Skeletal muscle cell (primary cell): Measurements from ENCODE around the gene SRC.
"Not testable (repeated sequence)": the region's sequence is repeated elsewhere in the genome, so short reads cannot be mapped to it uniquely, and the experiment has no call there.

Experiments used
- DNase-seq: peaks from one replicate; pipeline ENCODE4 v3.0.0-alpha.2; 2010; ENCODE audit warnings: low read depth
- H3K4me3 ChIP-seq: 2 replicates; pipeline ENCODE4 v1.5.1; 2011; ENCODE audit warnings: low read depth, mild to moderate bottlenecking, control low read depth, low read length, moderate library complexity

The SRC gene

DNA sequence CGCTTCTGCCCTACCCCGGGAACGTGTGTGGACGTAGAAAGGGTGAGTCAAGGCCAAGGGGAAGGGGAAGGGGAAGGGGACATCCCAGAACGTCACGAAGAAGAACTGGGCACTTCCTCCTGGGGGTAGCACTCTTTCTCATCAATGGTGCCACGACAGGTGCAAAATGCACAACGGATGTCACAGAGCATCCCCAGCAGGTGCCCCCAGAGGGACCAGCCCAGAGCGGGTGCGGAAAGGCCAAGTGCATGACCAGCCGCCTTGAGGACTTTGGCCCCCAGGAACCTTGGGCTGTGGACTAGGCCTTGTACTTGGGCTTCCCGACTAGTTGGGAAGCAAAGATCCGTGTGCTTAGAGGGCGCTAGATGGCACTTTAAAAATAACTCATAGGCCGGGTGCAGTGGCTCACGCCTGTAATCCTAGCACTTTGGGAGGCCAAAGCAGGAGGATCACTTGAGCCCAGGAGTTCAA lies 12.1 kb upstream of the SRC start:
- no peak overlapping the region for H3K4me3 ChIP-seq

DNA sequence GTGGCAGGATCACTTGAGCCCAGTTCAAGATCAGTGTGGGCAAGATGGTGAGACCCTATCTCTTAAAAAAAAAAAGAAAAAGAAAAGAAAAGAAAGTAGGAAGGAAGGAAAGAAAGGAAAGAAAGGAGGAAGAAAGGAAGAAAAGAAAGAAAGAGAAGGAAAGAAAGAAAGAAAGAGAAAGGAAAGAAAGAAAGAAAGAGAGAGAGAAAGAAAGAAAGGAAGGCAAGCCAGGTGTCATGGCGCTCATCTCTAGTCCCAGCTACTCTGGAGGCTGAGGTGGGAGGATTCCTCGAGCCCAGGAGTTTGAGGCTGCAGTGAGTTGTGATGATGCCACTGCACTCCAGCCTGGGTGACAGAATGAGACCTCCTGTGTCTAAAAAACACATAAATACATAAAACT lies 11.5 kb upstream of the SRC start:
- no peak for DNase-seq
- H3K4me3 ChIP-seq, result no peak overlapping the region

More for the DNA sequence above, 12.1 kb upstream of the SRC start:
- DNase-seq, result no peak

DNA sequence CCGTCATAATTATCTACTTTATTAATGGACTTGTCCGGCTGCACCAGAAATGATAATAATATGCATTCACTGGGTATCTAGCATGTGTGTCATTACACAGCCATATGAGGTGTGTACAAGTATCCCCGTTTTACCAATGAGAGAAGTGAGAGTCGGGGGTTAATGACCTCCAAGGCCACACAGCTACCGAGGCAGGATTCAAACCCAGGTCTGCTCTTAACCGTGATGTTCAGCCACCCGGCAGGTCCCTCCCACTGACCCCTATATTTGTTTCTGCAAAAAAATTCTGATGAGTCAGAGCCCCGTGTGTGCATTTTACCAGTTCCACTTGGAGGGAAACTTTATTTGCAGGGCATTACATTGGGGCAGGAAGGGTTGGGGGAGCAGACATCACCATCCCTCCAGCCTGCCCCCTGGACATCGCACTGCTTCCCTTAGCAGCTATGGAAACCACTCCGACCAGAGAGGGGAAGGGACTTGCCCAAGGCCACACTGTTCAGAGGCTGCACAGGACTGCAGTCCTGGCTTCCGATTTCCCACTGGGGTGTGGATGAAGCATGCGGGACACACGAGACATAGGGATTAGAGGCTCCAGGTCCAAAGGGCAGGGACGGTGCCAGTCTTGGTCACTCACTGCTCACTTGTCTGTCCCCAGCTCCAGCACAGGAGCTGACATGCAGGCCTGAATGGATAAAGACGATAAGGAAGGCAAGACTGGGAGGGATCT lies 10.1 kb upstream of the SRC start:
- no peak overlapping the region for H3K4me3 ChIP-seq
- no peak for DNase-seq

- no peak for DNase-seq
Observed at GRCh38 chr20:37336369-37337207, 9.4 kb upstream of the SRC start.

DNA sequence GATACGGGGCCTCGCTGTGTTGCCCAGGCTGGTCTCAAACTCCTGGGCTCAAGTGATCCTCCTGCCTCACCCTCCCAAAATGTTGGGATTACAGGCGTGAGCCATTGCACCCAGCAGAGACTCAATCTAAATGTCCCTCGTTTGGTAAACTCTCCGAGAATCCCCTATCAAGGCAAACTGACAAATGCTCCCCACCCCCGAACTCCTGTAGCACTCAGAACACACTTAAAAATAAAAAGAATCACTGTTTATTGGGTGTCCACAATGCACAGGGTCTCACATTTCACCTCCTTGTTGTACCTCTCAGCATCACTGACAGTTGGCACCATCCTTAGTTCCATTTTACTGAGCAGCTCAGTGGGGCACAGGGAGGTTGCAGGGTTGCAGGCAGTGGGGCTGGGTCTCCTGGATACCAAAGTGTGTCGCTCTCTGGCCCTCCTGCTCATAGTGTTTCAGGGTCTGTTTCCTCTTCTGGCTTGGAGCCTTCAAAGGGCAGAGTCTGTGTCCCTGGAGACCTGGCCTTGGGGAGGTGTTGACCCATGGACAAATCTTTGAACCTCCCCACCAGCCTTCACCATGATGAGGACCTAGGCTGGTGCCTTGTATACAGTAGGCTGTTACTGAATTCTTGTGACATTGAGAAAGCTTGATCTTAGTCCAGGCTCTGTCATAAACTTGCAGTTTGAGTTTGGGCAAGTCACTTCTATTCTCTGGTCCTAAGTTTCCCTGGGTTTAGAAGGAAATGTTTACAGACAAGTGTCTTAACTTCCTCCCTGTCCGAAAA lies 8.5 kb upstream of the SRC start:
- no peak overlapping the region for H3K4me3 ChIP-seq
- no peak for DNase-seq

More at GRCh38 chr20:37336369-37337207, 9.4 kb upstream of the SRC start:
- H3K4me3 ChIP-seq, result no peak overlapping the region

- H3K4me3 ChIP-seq, DNase-seq: not testable (repeated sequence)
Observed at GRCh38 chr20:37338380-37338779, 7.6 kb upstream of the SRC start.

GRCh38 chr20:37339208-37339607 lies 6.7 kb upstream of the SRC start:
- no peak overlapping the region for H3K4me3 ChIP-seq
- no peak for DNase-seq

GRCh38 chr20:37339764-37340109 lies 6.2 kb upstream of the SRC start:
- not testable (repeated sequence) for DNase-seq

GRCh38 chr20:37340998-37341397 lies 4.9 kb upstream of the SRC start:
- H3K4me3 ChIP-seq, result no peak overlapping the region

More at GRCh38 chr20:37339764-37340109, 6.2 kb upstream of the SRC start:
- H3K4me3 ChIP-seq, result not testable (repeated sequence)

DNA sequence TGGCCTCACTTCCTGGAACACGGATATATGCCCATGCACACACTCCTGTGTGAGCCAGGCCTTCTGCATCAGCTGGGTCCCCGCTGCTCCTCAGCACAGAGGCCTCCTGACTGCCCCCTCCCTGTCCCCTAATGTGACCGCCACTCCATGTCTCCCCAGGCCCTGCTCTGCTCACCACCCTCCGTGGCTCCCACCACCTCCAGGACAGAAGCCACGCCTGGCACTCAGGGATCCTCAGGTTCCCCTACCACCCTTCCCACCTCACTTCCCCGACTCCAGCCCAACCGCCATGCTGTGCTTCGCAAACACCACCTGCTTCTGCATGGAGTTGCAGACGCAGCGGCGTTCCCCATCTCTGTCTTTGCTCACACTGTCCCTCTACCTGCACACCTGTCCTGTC lies 4.3 kb upstream of the SRC start:
- H3K4me3 ChIP-seq, result no peak overlapping the region
- no peak for DNase-seq

More at GRCh38 chr20:37340998-37341397, 4.9 kb upstream of the SRC start:
- DNase-seq, result no peak

- DNase-seq, result no peak
- H3K4me3 ChIP-seq, result no peak overlapping the region
Observed at GRCh38 chr20:37342231-37343177, 3.4 kb upstream of the SRC start.

GRCh38 chr20:37343212-37343993 lies 2.5 kb upstream of the SRC start:
- H3K4me3 ChIP-seq, result no peak overlapping the region
- DNase-seq, result no peak

DNA sequence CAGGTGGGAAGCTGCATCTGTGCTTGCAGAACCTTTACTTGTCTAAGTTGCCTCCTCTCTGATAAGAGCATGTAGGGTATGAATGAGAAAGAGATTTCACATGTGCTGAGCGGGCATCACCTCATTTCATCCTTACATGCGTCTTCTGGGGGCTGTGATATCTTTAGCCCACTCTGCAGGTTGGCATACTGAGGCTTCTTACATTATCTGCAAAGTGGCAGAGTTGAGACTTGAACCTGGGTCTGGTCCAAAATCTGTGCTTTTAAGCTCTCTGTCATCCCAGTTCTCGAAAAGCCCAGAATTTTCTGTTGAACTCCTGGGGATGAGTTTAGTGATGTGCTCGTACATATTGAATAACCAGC lies 2.0 kb upstream of the SRC start:
- H3K4me3 ChIP-seq, result no peak overlapping the region
- no peak for DNase-seq

GRCh38 chr20:37344506-37345338 lies 1.2 kb upstream of the SRC start:
- peak overlapping the region; percentile 57 for H3K4me3 ChIP-seq
- no peak for DNase-seq

DNA sequence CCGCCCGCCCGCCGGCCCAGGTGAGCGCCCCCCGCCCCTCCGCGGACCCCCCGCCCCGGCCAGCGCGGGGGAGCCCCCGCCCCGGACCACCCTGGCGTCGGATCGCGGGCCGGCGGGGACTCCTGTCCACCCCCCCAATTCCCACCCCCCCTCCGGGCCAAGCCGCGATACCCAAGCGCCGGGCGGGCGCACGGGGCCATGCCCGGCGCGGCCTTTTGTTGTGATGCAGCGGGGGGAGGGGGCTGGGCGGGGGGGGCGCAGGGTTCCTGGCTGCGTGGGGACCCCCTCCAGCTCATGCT lies 245 bp downstream of the SRC start:
- H3K4me3 ChIP-seq, result peak overlapping the region; percentile 57

GRCh38 chr20:37346535-37347346 lies 801 bp downstream of the SRC start:
- peak overlapping the region; percentile 57 for H3K4me3 ChIP-seq
- DNase-seq, result no peak

More for the DNA sequence above, 245 bp downstream of the SRC start:
- DNase-seq, result no peak

GRCh38 chr20:37347347-37347823 lies 1.4 kb downstream of the SRC start:
- H3K4me3 ChIP-seq, result no peak overlapping the region
- DNase-seq, result no peak
